Measurements from ENCODE around the gene GCC2. TPM values are rescaled to one million over a fixed set of nuclear protein-coding genes. Genes with fewer than 3 reads are reported as not detected.

GCC2 gene
- total and polyA plus RNA-seq, 2 of the 13 experiments (the other 11 are each of a cell fraction or from before 2014, with no cell fraction given): 17.6 to 22.5 TPM

- TF ChIP-seq BRCA1 (CRISPR knock-in tag; IDR thresholded peaks at IDR 0.05) (no peak), ZBTB39 (CRISPR knock-in tag; IDR thresholded peaks at IDR 0.05) (no peak), RERE (CRISPR knock-in tag; IDR thresholded peaks at IDR 0.05; ENCODE audit: low read depth) (no peak), SOX5 (CRISPR knock-in tag; IDR thresholded peaks at IDR 0.05; ENCODE audit: borderline replicate concordance) (no peak), ZNF512B (CRISPR knock-in tag; IDR thresholded peaks at IDR 0.05; ENCODE audit: borderline replicate concordance) (no peak), CREB3 (CRISPR knock-in tag; IDR thresholded peaks at IDR 0.05) (no peak), HIVEP1 (CRISPR knock-in tag; IDR thresholded peaks at IDR 0.05) (no peak), AHR (CRISPR knock-in tag; IDR thresholded peaks at IDR 0.05) (no peak), ZNF292 (CRISPR knock-in tag; IDR thresholded peaks at IDR 0.05; ENCODE audit: borderline replicate concordance, low read depth) (no peak), SP140L (CRISPR knock-in tag; IDR thresholded peaks at IDR 0.05; ENCODE audit: borderline replicate concordance) (no peak)
Measured at GRCh38 chr2:108409768-108410167, 39.2 kb upstream of the GCC2 start (continued).
